Calu3 (cell line): Measurements from ENCODE around the gene PKHD1. TPM values are rescaled to one million over a fixed set of nuclear protein-coding genes. Genes with fewer than 3 reads are reported as not detected.

Source experiments
- BruUV-seq: library from RNA; stranded (reverse); fragments of 400-500 nt; replicated peaks from 2 replicates; lab custom pipeline; 2021; lab: Mats Ljungman, UMichigan
- CTCF ChIA-PET: fragments of 300-600 bp; sonication (Branson Sonifier 250); formaldehyde crosslinking; loops from one replicate; lab custom pipeline; 2022; ENCODE audit warnings: antibody characterized with exemption; lab: Charles Lee
- DNase-seq: peaks from one replicate; pipeline ENCODE4 v3.0.0; 2022
- H3K27ac Mint-ChIP-seq: one replicate; pipeline ENCODE4 v1.8.0; 2022; ENCODE audit warnings: mixed read lengths; ENCODE audit not compliant: unreplicated experiment
- H3K27me3 Mint-ChIP-seq: one replicate; pipeline ENCODE4 v1.8.0; 2022; ENCODE audit warnings: mixed read lengths; ENCODE audit not compliant: unreplicated experiment
- H3K36me3 Mint-ChIP-seq: one replicate; pipeline ENCODE4 v1.8.0; 2022; ENCODE audit warnings: mild to moderate bottlenecking, moderate library complexity, mixed read lengths; ENCODE audit not compliant: insufficient read depth, unreplicated experiment
- H3K4me1 Mint-ChIP-seq: one replicate; pipeline ENCODE4 v1.8.0; 2022; ENCODE audit warnings: mild to moderate bottlenecking, low read depth, mixed read lengths; ENCODE audit not compliant: unreplicated experiment
- H3K4me3 Mint-ChIP-seq: one replicate; pipeline ENCODE4 v1.8.0; 2022; ENCODE audit warnings: mild to moderate bottlenecking, low read depth, moderate library complexity, mixed read lengths; ENCODE audit not compliant: unreplicated experiment
- H3K9me3 Mint-ChIP-seq: one replicate; pipeline ENCODE4 v1.8.0; 2022; ENCODE audit warnings: low read depth, mixed read lengths; ENCODE audit not compliant: unreplicated experiment
- CTCF ChIP-seq: fragments of 200-600 bp; IDR thresholded peaks from one replicate; pipeline ENCODE4 v1.8.0; 2022; ENCODE audit warnings: antibody characterized with exemption; ENCODE audit not compliant: unreplicated experiment
- intact Hi-C: fragments of 100-400 bp; cut with micrococcal nuclease; formaldehyde crosslinking; loops from one replicate; pipeline ENCODE4 v1.10.0; 2022; ENCODE audit not compliant: unreplicated experiment
- total RNA-seq: library from RNA; stranded (reverse); gene quantifications from 2 replicates; pipeline ENCODE4 v1.2.3, GENCODE V29; 2022

PKHD1 gene
- total RNA-seq, 1 experiment from 2014 or later: 25.2 TPM

GRCh38 chr6:51640021-51640420 lies 447.4 kb downstream of the PKHD1 start:
- Mint-ChIP-seq H3K4me3 (no peak overlapping the region), H3K4me1 (no peaks in the 10 kb centered on the region), H3K9me3 (no peaks in the 10 kb centered on the region), H3K27me3 (no peaks in the 10 kb centered on the region), H3K36me3 (peaks cover 3% of the 10 kb centered on the region), H3K27ac (no peak overlapping the region)
- intact Hi-C loops: no loop called here
- TF ChIP-seq CTCF: no peak
- BruUV-seq: no TSS peak
- CTCF ChIA-PET: no interaction called here
- no peak for DNase-seq

DNA sequence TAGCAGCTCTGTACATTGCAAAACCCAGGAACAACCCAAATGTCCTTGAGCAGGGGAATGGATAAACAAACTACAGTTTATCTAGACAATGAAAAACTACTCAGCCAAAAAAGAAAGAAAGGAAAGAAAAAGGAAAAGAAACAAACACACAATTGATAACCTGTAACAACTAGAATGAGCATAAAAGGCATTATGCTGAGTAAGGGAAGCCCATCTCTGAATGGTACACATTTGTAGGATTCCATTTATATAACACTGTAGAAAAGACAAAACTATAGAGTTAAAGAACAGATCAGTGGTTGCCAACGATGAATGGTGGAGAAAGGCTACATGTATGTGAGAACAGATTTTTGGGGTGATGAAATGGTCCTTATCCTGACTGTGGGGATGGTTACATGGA lies 454.0 kb downstream of the PKHD1 start:
- Mint-ChIP-seq H3K27me3 (no peaks in the 10 kb centered on the region), H3K4me1 (no peaks in the 10 kb centered on the region), H3K9me3 (no peaks in the 10 kb centered on the region), H3K27ac (no peak overlapping the region), H3K4me3 (no peak overlapping the region), H3K36me3 (no peaks in the 10 kb centered on the region)
- intact Hi-C loops: no loop called here
- no peak for TF ChIP-seq CTCF
- CTCF ChIA-PET: no interaction called here
- no peak for DNase-seq
- BruUV-seq: no TSS peak

DNA sequence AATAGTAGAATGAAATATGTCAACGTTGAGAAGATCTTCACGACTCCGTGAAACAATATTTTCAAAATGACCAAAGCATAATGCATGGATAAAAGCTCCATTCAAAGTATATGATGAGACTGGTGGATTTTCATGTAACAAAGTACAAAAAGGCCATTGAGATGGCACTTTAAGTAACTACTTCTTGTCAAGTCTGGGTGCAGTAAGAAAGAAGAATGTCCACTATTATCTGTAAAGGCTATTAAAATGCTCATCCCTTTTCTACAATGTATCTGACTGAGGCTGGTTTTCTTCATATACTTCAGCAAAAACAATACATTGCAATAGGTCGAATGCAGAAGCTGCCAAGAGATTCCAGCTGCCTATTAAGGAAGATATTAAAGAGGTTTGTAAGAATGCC lies 457.4 kb downstream of the PKHD1 start:
- H3K27ac Mint-ChIP-seq: no peak overlapping the region
- no TSS peak for BruUV-seq
- CTCF ChIA-PET: interaction anchor here (1.3 kb wide), 1 partner anchor 9 kb away, joined by 3 read pairs; no protein-coding TSS in a partner anchor

DNA sequence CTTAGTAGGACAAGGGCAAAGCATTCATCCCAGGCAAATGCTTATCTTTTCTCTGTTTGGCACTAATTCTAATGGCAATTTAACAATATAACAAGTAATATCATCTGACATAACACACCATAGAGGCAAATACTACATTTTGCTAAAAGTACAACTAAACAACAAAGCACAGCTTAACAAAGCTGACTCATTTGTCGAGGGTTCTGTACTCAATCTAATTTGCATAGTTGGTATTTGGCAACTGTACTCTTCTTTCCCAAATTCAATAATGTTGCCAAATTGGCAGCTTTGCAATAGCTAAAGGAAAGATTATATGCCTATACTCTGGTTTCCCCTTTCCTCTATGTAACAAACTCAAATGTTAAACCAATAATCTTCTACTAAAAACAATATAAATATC lies 461.0 kb downstream of the PKHD1 start:
- no peak overlapping the region for H3K27ac Mint-ChIP-seq
- DNase-seq: no peak
- TF ChIP-seq CTCF: no peak
- H3K9me3 Mint-ChIP-seq: no peaks in the 10 kb centered on the region
- H3K4me1 Mint-ChIP-seq: no peaks in the 10 kb centered on the region
- intact Hi-C loops: no loop called here
- no peaks in the 10 kb centered on the region for H3K36me3 Mint-ChIP-seq
- no peaks in the 10 kb centered on the region for H3K27me3 Mint-ChIP-seq
- H3K4me3 Mint-ChIP-seq: no peak overlapping the region
- BruUV-seq: no TSS peak
- CTCF ChIA-PET: no interaction called here

More for the DNA sequence above, 457.4 kb downstream of the PKHD1 start:
- no peaks in the 10 kb centered on the region for H3K4me1 Mint-ChIP-seq
- intact Hi-C loops: no loop called here
- no peak for TF ChIP-seq CTCF
- DNase-seq: no peak
- no peaks in the 10 kb centered on the region for H3K27me3 Mint-ChIP-seq
- no peaks in the 10 kb centered on the region for H3K9me3 Mint-ChIP-seq
- H3K4me3 Mint-ChIP-seq: no peak overlapping the region
- no peaks in the 10 kb centered on the region for H3K36me3 Mint-ChIP-seq

- Mint-ChIP-seq H3K4me1 (no peaks in the 10 kb centered on the region), H3K9me3 (no peaks in the 10 kb centered on the region), H3K4me3 (no peak overlapping the region), H3K27me3 (no peaks in the 10 kb centered on the region), H3K36me3 (no peaks in the 10 kb centered on the region), H3K27ac (no peak overlapping the region)
- BruUV-seq: no TSS peak
- intact Hi-C loops: no loop called here
- DNase-seq: no peak
- TF ChIP-seq CTCF: no peak
- CTCF ChIA-PET: no interaction called here
These were observed 461.8 kb downstream of the PKHD1 start for GRCh38 chr6:51625566-51625965.
